A549 (cell line): ENCODE results near the gene COL19A1. TPM values are rescaled to one million over a fixed set of nuclear protein-coding genes. Genes with fewer than 3 reads are reported as not detected.

ENCODE experiments used
- ATAC-seq, 2 experiments: fragments of 200-7000 bp in 1 of 2; fragments of >200 bp in 1 of 2; cut with Nextera tagmentation in 1 of 2; cut with Tn5 transposase in 1 of 2; 3 replicates each; pipeline versions ENCODE4 v1.8.0 to v1.9.1; 2018 to 2020; ENCODE audit warnings: mild to moderate bottlenecking in 1 of 2, moderate library complexity in 1 of 2
- CTCF ChIA-PET: fragments of 300-600 bp; sonication (Branson Sonifier 250); formaldehyde crosslinking; extraction: SDS; loops from one replicate; lab custom pipeline; 2021; ENCODE audit warnings: antibody characterized with exemption, inconsistent platforms; lab: Yijun Ruan, JAX
- POLR2A ChIA-PET: fragments of 350-600 bp; formaldehyde crosslinking; extraction: SDS; loops from one replicate; lab custom pipeline; 2021; ENCODE audit warnings: antibody characterized with exemption, inconsistent platforms; lab: Yijun Ruan, JAX
- DNase-seq, 2 experiments: peaks; one replicate each; pipeline versions ENCODE4 v3.0.0 to v3.0.0-alpha.2; 2011 to 2016; ENCODE audit warnings: low read depth in 1 of 2, low spot score in 1 of 2
- FAIRE-seq: peaks from 2 replicates; lab custom pipeline; 2011; peaks lifted over from hg19 to GRCh38; lab: Jason Lieb, UNC
- H3K27ac ChIP-seq, 2 experiments: fragments of >200 bp; sonication (Bioruptor Twin); formaldehyde crosslinking; 3 replicates each; pipeline ENCODE4 v1.5.1; 2016 to 2017
- H3K4me1 ChIP-seq: fragments of >200 bp; sonication (Bioruptor Twin); formaldehyde crosslinking; 3 replicates; pipeline ENCODE4 v1.6.1; 2016
- H3K4me2 ChIP-seq: fragments of >200 bp; sonication (Bioruptor Twin); formaldehyde crosslinking; 3 replicates; pipeline ENCODE4 v1.6.1; 2016
- H3K4me3 ChIP-seq: fragments of >200 bp; sonication (Bioruptor Twin); formaldehyde crosslinking; 3 replicates; pipeline ENCODE4 v1.5.1; 2016
- H3K9me3 ChIP-seq: fragments of >200 bp; sonication (Bioruptor Twin); formaldehyde crosslinking; 3 replicates; pipeline ENCODE4 v1.6.1; 2016
- ATOH8 ChIP-seq: fragments of 250-450 bp; sonication (Bioruptor Pico); IDR thresholded peaks from 2 replicates; pipeline ENCODE4 v1.5.0; 2020; ENCODE audit warnings: low read depth, mild to moderate bottlenecking, moderate library complexity
- CHD4 ChIP-seq: fragments of 200-600 bp; sonication (generic); IDR thresholded peaks from 2 replicates; pipeline ENCODE4 v1.6.1; 2016; ENCODE audit warnings: antibody characterized with exemption, mild to moderate bottlenecking, borderline replicate concordance
- CTCF ChIP-seq: fragments of >200 bp; sonication (Bioruptor Twin); formaldehyde crosslinking; IDR thresholded peaks from 3 replicates; pipeline ENCODE4 v1.5.1; 2016
- EHF ChIP-seq: fragments of 250-450 bp; sonication (Bioruptor Pico); IDR thresholded peaks from 2 replicates; pipeline ENCODE4 v1.5.0; 2020; ENCODE audit warnings: mild to moderate bottlenecking
- ELK1 ChIP-seq: fragments of 150-350 bp; IDR thresholded peaks from 2 replicates; pipeline ENCODE4 v1.6.1; 2014; ENCODE audit warnings: low read depth, mild to moderate bottlenecking, low read length
- EP300 ChIP-seq, 2 experiments: fragments of >200 bp; sonication (Bioruptor Twin); formaldehyde crosslinking; IDR thresholded peaks; 2 replicates in 1 of 2; 3 replicates in 1 of 2; pipeline ENCODE4 v1.6.1; 2016 to 2017
- ESRRA ChIP-seq: fragments of 150-350 bp; IDR thresholded peaks from 2 replicates; pipeline ENCODE4 v1.6.1; 2014; ENCODE audit warnings: mild to moderate bottlenecking, low read length, borderline replicate concordance
- HDAC2 ChIP-seq: fragments of 200-600 bp; sonication (generic); IDR thresholded peaks from 2 replicates; pipeline ENCODE4 v1.6.1; 2016
- HOXB5 ChIP-seq: fragments of 250-450 bp; sonication (Bioruptor Pico); IDR thresholded peaks from 2 replicates; pipeline ENCODE4 v1.5.0; 2020; ENCODE audit warnings: mild to moderate bottlenecking, moderate library complexity
- JUNB ChIP-seq: fragments of >200 bp; sonication (Bioruptor Twin); formaldehyde crosslinking; IDR thresholded peaks from 2 replicates; pipeline ENCODE4 v1.6.1; 2016
- MAFK ChIP-seq: fragments of 450-650 bp; IDR thresholded peaks from 2 replicates; pipeline ENCODE4 v1.6.1; 2014; ENCODE audit not compliant: partially characterized antibody
- NFE2L2 ChIP-seq: fragments of 150-350 bp; conservative IDR thresholded peaks from 2 replicates; pipeline ENCODE4 v1.6.1; 2014; ENCODE audit warnings: low read length
- PHF8 ChIP-seq: fragments of 200-600 bp; sonication (generic); IDR thresholded peaks from 2 replicates; pipeline ENCODE4 v1.6.1; 2016; ENCODE audit warnings: low read depth, mild to moderate bottlenecking, antibody characterized with exemption, moderate library complexity, borderline replicate concordance
- RAD21 ChIP-seq, 2 experiments: fragments of >200 bp in 1 of 2; sonication (Bioruptor Twin) in 1 of 2; formaldehyde crosslinking in 1 of 2; IDR thresholded peaks in 1 of 2; conservative IDR thresholded peaks in 1 of 2; 2 replicates in 1 of 2; 3 replicates in 1 of 2; pipeline ENCODE4 v1.6.1; 2012 to 2018; ENCODE audit warnings: inconsistent platforms in 1 of 2
- REST ChIP-seq: fragments of 200-600 bp; sonication (generic); IDR thresholded peaks from 2 replicates; pipeline ENCODE4 v1.6.1; 2016; ENCODE audit warnings: antibody characterized with exemption, mild to moderate bottlenecking, moderate library complexity
- RFX5 ChIP-seq: fragments of 450-650 bp; IDR thresholded peaks from 2 replicates; pipeline ENCODE4 v1.7.1; 2014; ENCODE audit warnings: antibody characterized with exemption, mild to moderate bottlenecking, moderate library complexity
- RNF2 ChIP-seq: fragments of 200-600 bp; sonication (generic); IDR thresholded peaks from 2 replicates; pipeline ENCODE4 v1.6.1; 2016; ENCODE audit warnings: low read depth, mild to moderate bottlenecking, antibody characterized with exemption, moderate library complexity, borderline replicate concordance
- SREBF2 ChIP-seq: fragments of 450-650 bp; IDR thresholded peaks from 2 replicates; pipeline ENCODE4 v1.6.1; 2014; ENCODE audit warnings: mild to moderate bottlenecking, moderate library complexity
- TP53 ChIP-seq: fragments of 250-450 bp; sonication (Bioruptor Pico); IDR thresholded peaks from 2 replicates; pipeline ENCODE4 v1.5.0; 2021; ENCODE audit warnings: mild to moderate bottlenecking, moderate library complexity
- USF2 ChIP-seq: fragments of 450-650 bp; IDR thresholded peaks from 2 replicates; pipeline ENCODE4 v1.6.1; 2014; ENCODE audit warnings: antibody characterized with exemption
- ZNF302 ChIP-seq: fragments of 250-450 bp; sonication (Bioruptor Pico); IDR thresholded peaks from 2 replicates; pipeline ENCODE4 v1.9.0; 2021; ENCODE audit warnings: inconsistent platforms, mild to moderate bottlenecking, moderate library complexity
- WGBS: methylation state at CpG from one replicate; pipeline ENCODE4 v1.1.6; 2017; ENCODE audit errors: missing lambda C conversion rate; 5-methylcytosine and 5-hydroxymethylcytosine counted together
- polyA plus RNA-seq, 4 experiments: library from polyadenylated mRNA; depleted of rRNA in 3 of 4; stranded (reverse); fragments of >200 nt; fragmentation: RNase III in 1 of 4; extraction: RNeasy Plus Mini Kit Qiagen cat#74134 plus additional on column Dnase treatment in 1 of 4; gene quantifications; 2 replicates in 3 of 4; 3 replicates in 1 of 4; pipeline ENCODE4 v1.2.3, GENCODE V29; 2011 to 2017

The COL19A1 gene
- polyA plus RNA-seq, 2 of the 4 experiments (the other 2 are of a cell fraction): not detected

- 24% methylated on average over 2 of the region's 2 CpGs for WGBS
- no peak for TF ChIP-seq SREBF2
- no peak for TF ChIP-seq EP300 (IDR thresholded peaks at IDR 0.05)
- no peak for TF ChIP-seq HDAC2
- TF ChIP-seq NFE2L2: no peak
- TF ChIP-seq ELK1: no peak
- TF ChIP-seq CTCF: no peak
- no peak for TF ChIP-seq ZNF302 (CRISPR knock-in tag)
- TF ChIP-seq MAFK: no peak
- no peak for TF ChIP-seq PHF8
- TF ChIP-seq EHF (CRISPR knock-in tag): no peak
- no peak for TF ChIP-seq ESRRA
- no peak for TF ChIP-seq RNF2
- TF ChIP-seq JUNB: no peak
- TF ChIP-seq RFX5: no peak
- ChIA-PET CTCF (no interaction called here), POLR2A (no interaction called here)
- Histone ChIP-seq H3K27ac (no peak overlapping the region), H3K9me3 (no peaks in the 10 kb centered on the region), H3K4me3 (no peak overlapping the region), H3K4me1 (no peaks in the 10 kb centered on the region), H3K4me2 (no peak overlapping the region)
- DNase-seq: no peak
- ATAC-seq: no peak
- no peak for FAIRE-seq
Observed at GRCh38 chr6:69915346-69915745, 49.0 kb downstream of the COL19A1 start.

- no peaks in the 10 kb centered on the region for H3K4me1 ChIP-seq
- ChIA-PET CTCF (no interaction called here), POLR2A (no interaction called here)
- FAIRE-seq: no peak
- no peak for ATAC-seq
- H3K9me3 ChIP-seq: no peaks in the 10 kb centered on the region
- no peak overlapping the region for H3K27ac ChIP-seq
- no peak overlapping the region for H3K4me3 ChIP-seq
- DNase-seq: peak in 1 of 2 experiments; percentile 7
- TF ChIP-seq REST (no peak), USF2 (no peak), HDAC2 (no peak), RAD21 (conservative IDR thresholded peaks at IDR 0.05 in 1 of 2, IDR thresholded peaks at IDR 0.05 in 1 of 2) (no peak), HOXB5 (CRISPR knock-in tag) (no peak), RNF2 (no peak), ATOH8 (CRISPR knock-in tag) (no peak), CTCF (no peak), CHD4 (no peak), TP53 (CRISPR knock-in tag) (no peak)
- no peak overlapping the region for H3K4me2 ChIP-seq
- WGBS: 46% methylated on average over 1 of the region's 1 CpG
Observed at GRCh38 chr6:69917834-69918233, 51.5 kb downstream of the COL19A1 start.
